Activated CD8-positive, alpha-beta memory T cell treated with anti-CD3 and anti-CD28 coated beads, Interleukin-2, amount 50 U/mL, for 4 hours (primary cell): Measurements from ENCODE around the gene JAKMIP2.

Source experiments
- DNase-seq: peaks from one replicate; pipeline ENCODE4 v3.0.0-alpha.2; 2020

Gene JAKMIP2

DNA sequence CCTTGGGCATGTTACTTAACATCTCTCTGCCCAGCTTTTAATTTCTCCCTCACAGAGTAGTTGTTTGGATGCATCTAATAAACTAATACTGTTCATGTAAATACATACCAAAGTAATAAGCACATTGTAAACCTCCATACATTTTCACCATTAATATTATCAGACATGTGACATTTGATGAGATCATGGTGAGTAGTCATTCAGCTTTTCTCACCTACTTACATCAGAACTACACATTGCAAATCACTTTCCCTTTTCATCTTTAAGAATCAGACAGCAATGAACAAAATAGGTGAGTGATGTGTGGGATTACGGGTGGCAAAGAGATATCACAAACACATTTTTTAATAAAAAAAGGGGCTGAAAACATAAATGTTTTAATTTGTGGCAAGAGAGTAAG lies 89.3 kb downstream of the JAKMIP2 start:
- no peak for DNase-seq

- no peak for DNase-seq
Observed at GRCh38 chr5:147691130-147691529, 91.4 kb downstream of the JAKMIP2 start.

GRCh38 chr5:147690595-147690994 lies 91.9 kb downstream of the JAKMIP2 start:
- DNase-seq, result no peak

DNA sequence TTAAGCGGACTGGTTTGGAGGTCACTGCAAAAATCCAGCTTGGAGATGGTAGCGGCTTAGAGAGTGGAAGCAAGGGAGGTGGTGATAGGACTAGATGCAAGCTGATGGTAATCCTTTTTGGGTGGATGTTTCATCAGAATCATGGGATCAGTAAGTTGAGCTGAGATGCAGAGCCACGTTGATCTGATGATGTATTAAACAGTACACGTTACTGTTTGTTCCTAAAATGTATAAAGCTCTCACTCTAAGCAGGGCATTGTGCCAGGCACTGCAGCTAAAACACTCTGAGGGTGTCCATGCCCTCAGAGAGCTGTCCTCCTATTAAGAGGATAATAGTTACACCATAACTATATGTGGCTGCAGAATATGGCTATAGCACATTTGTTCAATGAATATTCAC lies 93.1 kb downstream of the JAKMIP2 start:
- DNase-seq, result no peak

DNA sequence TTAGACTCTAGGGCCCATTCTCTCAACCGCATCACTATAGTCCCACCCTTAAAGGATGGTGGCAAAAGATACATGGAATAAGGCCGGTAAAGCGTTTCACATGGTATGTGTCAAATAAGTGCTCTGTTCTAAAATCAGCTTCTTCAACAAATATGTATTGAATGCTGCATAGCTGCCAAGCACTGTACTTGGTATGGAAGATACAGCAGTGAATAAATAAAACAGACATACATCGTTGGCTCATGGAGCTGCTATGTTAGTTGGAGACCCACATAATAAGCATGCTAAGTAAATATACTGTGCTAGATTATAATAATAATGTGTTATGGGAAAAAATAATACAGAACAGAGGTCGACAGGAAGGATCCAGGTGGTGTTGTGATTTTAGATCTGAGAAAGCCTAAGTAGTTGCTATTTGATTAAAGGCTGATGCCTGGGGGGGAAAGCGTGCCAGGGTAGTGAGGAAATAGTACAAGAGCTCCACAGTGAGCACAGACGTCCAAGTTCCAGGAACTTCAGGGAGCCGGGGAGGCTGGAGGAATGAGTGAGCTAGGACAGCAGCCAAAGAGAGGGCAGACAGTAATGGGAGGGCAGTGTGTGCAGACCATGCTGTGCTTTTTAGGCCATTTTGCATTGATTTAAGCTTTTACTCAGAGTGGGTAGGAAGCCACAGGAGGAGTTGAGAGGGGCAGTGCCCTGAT lies 93.7 kb downstream of the JAKMIP2 start:
- no peak for DNase-seq

DNA sequence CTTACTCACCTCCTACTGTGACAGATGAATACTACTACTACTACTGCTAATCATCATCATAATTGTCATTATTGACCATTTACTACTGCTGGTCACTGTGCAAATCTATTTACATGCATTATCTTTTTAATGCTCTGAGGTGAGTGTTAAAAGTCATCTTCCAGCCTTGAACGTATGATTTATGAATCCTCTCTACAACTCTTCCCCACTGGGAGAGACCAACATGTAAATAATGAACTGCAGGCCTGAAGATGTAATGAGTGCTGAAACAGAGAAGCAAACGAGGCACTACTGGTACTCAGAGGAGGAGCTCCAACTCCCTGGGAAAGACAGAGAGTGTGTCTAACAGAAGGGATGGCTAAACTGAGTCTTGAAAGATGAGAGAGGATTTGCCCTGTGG lies 95.4 kb downstream of the JAKMIP2 start:
- no peak for DNase-seq

- DNase-seq, result no peak
Observed at GRCh38 chr5:147686421-147686820, 96.1 kb downstream of the JAKMIP2 start.

DNA sequence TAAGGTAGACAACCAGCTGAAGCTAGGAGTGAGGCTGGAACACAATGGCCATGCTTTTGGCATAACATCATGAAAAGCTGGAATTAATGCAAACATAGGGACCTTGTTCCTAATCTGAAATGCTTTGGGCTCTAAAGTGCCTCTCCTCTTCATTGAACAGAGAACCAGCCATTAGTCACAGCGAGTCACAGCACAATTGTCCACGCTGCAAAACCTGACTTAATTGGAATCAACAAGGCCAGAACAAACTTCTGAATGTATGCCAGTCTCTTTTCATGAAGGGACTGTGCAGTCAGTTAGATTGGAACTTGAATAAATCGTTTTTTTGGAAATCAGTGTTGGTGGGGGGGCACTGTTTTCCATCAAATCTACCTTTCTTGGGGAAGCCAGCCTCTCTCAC lies 96.5 kb downstream of the JAKMIP2 start:
- DNase-seq, result no peak

DNA sequence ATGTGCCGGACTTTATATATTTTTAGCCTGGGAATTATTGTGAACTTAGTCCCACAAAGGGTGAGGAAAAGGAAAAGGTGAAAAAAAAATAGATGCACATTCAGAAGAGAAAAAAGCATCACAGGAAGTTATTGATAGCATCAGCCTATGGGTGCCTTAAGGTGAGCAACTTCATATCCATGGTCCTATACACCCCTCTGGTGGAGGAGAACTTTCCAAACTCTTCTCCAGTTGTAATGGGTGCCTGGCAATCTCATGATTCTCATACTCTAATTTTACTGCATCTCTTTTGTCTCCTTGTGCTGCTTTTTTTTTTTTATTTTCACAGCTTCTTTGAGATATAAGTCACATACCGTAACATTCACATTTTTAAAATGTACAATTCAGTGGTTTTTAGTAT lies 107.4 kb downstream of the JAKMIP2 start:
- DNase-seq, result no peak

DNA sequence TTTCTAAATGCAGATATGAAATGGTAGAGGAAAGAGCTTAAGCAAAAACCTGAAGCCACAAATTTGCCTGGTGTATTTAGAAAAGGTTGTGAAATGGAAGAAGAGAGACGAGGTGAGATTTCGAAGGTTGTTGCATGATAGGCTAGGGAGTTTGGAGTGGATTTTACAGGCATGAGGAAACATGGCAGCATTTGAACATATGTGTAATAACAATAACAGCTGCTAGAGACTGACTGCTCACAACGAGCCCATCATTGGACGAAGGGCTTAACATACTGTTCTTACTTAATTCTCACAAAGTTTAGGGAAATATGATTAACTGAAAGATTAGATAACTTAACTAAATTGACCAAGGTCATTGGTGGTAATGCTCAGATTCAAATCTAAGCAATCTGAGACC lies 108.1 kb downstream of the JAKMIP2 start:
- no peak for DNase-seq

DNA sequence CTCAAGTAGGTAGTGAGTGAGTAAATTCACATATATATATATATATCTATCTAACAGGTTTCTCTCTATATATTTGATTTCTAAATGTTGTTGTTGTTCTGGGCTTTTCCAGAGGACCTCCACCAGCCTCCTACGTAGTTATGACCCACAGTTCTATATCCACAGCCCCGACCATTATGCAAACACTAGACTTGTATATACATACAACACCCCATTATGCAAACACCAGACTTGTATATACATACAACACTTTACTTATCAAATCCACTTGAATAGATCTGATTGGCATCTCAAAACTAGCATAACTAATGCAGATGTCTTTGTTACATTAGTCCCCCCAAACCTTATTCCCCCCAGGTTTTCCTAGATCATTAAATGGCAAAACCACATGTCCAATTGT lies 108.7 kb downstream of the JAKMIP2 start:
- no peak for DNase-seq

DNA sequence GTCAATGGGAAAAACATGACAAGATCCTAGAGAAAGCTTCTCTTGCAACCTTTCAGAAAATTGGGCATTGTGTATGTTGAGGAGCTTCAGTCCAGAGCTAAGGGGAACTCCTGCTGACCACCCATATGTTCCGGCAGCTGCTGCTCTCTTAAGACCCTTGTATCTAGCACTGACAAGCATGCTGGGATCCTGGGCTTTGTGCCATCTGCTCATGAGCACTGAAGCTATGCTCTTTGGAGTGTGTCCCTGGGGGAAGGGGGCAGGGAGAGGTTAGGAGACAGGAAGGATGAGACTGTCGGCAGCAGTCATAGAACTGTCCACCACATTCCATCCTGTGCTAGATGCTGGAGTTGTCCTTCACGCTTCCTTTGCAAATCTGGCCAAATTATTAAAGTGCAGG lies 109.3 kb downstream of the JAKMIP2 start:
- DNase-seq, result no peak

DNA sequence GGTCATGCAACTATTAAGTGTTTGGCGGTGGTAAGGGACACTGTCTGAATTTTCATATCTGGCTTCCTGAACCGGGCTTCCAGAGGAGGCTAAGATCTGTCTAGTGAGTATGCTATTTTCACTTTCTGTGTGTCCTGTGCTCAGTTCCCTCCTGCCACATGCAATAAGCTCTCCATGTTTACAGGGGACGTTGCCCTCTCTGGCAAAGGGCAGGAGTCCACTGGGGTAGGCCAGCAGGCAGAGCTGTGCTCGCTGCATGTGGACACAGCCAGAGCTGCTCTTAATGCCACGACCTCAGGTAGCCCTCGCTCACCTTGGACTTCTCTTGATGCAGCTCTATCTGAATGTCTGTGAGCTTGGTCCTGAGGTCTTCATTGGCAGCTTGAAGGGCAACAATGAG lies 111.2 kb downstream of the JAKMIP2 start:
- DNase-seq, result no peak

DNA sequence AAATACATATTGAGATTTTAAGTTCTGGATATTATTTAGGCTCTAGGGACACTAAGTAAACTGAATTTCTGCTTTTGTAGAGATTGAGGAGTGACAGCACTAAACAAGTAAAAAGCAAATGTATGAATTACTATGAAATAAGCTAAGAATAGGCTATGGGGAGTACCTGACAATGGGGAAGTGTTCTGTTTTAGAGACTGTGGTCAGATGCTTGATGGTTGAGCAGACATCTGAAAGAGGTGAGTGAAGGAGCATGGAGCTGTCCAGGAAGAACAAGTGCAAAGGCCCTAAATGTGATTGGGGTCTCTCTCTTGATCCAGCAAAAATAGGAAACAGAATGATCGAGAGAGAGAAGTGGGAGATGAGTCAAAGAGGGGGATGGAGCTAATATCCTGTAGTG lies 111.7 kb downstream of the JAKMIP2 start:
- DNase-seq, result no peak

- DNase-seq, result no peak
Observed at GRCh38 chr5:147669169-147669869, 113.2 kb downstream of the JAKMIP2 start.

- DNase-seq, result no peak
Observed at GRCh38 chr5:147668385-147668784, 114.1 kb downstream of the JAKMIP2 start.

DNA sequence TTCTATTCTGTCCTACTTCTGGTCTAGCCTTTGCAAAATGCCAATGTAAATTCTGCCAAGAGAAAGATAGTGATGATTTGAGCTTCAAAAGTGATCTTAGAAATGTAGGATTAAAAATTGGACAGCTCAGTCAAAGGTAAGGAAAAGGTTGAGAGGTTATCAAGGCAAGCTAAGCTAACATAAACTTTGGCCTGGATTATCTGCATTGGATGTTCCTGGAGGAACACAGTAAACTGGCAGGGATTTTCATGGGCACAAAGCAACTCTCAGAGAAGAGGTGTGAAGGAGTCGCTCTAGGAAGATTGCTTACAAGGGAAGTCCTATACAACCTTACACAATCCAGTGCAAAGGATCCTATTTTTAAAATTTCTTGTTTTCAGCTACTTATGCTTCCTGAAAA lies 115.2 kb downstream of the JAKMIP2 start:
- no peak for DNase-seq

GRCh38 chr5:147666419-147666818 lies 116.1 kb downstream of the JAKMIP2 start:
- no peak for DNase-seq

GRCh38 chr5:147661541-147661940 lies 121.0 kb downstream of the JAKMIP2 start:
- DNase-seq, result no peak

GRCh38 chr5:147659166-147659929 lies 123.2 kb downstream of the JAKMIP2 start:
- DNase-seq, result no peak

GRCh38 chr5:147658293-147658932 lies 124.1 kb downstream of the JAKMIP2 start:
- no peak for DNase-seq

DNA sequence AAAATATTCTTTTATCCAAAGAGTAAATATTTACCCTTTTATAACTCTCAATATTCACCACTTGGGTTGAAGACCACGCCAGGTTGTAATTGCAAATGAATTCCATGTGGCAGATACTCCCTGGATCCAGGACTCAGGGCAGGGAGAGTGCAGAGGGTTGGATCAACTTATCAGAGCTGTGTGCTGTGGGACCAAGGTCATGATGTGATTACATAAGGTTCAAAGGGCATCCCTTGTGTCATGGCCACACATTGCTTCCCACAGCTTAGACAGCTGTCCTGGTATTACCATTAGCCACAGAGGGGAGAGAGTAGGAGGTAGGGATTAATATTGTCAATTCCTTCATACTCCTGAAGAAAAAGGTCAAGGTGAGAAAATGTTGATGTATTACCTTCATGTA lies 133.9 kb downstream of the JAKMIP2 start:
- no peak for DNase-seq

DNA sequence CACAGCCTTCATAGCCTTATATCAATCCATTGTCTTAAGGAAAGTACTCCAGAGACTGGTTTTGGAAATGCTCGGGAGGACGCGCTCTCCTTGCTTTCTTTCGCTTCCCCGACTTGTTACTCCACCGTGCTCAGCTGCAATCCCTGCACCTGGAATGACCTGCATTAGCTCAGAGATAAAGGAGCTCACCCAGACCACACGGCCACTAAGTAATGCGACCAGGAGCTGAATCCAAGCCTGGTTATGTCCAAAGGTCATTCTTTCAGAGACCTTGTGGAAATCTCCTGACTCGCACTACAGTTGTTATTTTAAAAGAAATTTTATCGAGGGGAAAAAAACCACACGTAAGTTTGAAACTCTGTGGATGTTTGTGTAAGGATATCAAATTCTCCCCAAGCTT lies 137.3 kb downstream of the JAKMIP2 start:
- DNase-seq, result no peak

GRCh38 chr5:147644460-147644859 lies 138.1 kb downstream of the JAKMIP2 start:
- no peak for DNase-seq
